NCI-H128 (cell line): ENCODE measurements around the gene TBL1X.
"Not testable (repeated sequence)": the region's sequence is repeated elsewhere in the genome, so short reads cannot be mapped to it uniquely, and the experiment has no call there.

ENCODE experiments used
- DNase-seq: peaks from one replicate; lab custom pipeline; 2025; ENCODE audit not compliant: unreplicated experiment; lab: John Stamatoyannopoulos, UW

TBL1X gene

DNA sequence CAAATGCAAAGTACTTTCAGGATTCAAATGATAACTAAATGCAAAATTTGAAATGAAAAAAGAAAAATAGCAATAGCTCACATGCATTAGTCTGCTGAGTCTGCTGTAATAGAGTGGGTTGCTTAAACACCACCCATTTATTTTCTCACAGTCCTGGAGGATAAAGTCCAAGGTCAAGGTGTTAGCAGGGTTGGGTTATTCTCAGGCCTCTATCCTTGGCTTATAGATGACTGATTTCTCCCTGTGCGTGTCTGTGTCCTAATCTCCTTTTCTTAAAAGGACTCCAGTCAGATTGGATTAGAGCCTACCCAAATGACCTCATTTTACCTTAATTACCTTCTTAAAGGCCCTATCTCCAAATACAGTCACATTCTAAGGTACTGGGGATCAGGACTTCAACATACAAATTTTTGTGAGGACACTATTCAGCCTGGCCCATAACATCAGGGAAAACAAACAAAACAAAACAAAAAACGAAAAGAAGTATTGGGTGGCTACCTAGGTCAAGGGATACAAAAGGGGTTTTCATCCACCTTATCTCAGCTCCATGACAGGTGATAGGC, 6.3 kb upstream of the TBL1X start:
- DNase-seq, result no peak

- DNase-seq, result no peak
These were observed 5.6 kb upstream of the TBL1X start for GRCh38 chrX:9459186-9459748.

DNA sequence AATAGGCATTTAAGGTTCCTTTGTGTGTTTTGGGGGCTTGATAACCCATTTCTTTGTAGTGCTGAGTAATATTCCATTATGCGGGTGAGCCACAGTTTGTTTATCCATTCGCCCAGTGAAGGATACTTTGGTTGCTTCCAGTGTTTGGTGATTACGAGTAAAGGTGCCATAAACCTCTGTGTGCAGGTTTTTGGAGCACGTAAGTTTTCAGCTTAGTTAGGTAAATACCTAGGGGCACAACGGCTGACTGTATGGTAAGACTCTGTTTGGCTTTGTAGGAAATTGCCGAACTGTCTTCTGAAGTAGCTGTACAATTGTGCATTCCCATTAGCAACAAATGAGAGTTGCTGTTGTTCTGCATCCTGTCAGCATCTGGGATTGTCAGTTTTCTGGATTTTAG, 3.8 kb upstream of the TBL1X start:
- DNase-seq, result no peak

- DNase-seq, result no peak
These were observed 2.4 kb upstream of the TBL1X start for GRCh38 chrX:9462456-9462855.

GRCh38 chrX:9465380-9466123, 694 bp downstream of the TBL1X start:
- no peak for DNase-seq

- DNase-seq, result no peak
These were observed 1.3 kb downstream of the TBL1X start for GRCh38 chrX:9466124-9466495.

GRCh38 chrX:9466736-9467135, 1.9 kb downstream of the TBL1X start:
- no peak for DNase-seq

- no peak for DNase-seq
These were observed 2.3 kb downstream of the TBL1X start for GRCh38 chrX:9467146-9467545.

- DNase-seq, result no peak
These were observed 2.9 kb downstream of the TBL1X start for GRCh38 chrX:9467751-9468150.

DNA sequence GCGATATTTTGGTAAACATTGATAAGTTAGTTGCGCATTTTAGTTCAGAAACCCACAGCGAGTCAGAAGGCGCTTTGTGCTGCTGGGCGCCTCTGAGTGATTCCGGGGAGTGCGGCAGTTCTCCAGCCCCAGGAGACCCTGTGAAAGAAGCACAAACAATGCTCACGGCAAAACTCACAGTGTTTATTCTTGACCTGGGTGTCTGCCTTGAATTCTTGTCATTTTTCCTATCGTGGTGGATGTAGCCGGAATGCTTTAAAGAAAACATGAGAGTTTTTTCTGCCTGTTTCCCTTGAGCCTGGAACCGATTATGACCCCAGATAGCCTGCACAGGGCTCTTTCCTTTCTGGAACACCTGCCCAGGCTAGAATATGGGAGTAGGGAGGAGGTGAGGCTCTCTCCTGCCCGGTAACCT, 6.7 kb downstream of the TBL1X start:
- DNase-seq, result no peak

- no peak for DNase-seq
These were observed 8.8 kb downstream of the TBL1X start for GRCh38 chrX:9473708-9474107.

GRCh38 chrX:9475417-9475816, 10.6 kb downstream of the TBL1X start:
- DNase-seq, result not testable (repeated sequence)

DNA sequence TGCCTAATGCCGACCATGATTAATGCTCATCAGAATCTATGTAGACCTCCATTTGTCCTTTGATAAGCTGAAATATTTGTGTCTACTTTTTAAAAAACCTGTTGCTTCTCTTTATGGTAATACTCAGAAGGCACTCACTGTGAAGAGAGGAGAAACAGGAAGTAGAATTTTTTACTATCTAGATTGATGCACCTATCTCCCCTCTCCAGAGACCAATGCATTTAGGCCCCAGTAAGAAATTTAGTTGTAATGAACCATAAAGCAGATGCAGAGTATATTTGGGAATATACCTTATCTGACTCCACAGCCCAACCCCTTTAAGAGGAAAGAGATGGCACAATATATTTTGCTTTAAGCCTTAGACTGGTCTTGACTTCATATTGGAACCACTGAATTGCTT, 11.1 kb downstream of the TBL1X start:
- no peak for DNase-seq

GRCh38 chrX:9476810-9477575, 12.1 kb downstream of the TBL1X start:
- no peak for DNase-seq

DNA sequence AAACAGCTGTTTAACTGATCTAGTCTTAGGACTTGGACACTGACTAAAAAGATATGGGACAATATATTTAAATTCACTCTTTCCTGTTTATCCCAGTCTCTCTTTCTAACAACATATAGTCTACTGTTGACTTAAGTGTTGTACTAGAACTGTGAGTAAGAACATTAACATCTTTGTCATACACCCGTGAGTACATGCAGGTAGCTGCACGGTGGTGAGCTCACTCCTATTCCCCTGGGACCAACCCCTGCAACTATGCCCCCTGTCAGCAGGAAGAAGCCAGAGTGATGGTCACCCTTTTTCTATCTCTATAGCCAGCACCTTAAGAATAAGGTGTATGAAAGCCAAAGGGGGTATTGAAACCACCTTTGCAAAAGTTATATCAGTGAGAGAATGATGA, 17.6 kb downstream of the TBL1X start:
- DNase-seq, result no peak

GRCh38 chrX:9482837-9483236, 18.0 kb downstream of the TBL1X start:
- DNase-seq, result no peak

DNA sequence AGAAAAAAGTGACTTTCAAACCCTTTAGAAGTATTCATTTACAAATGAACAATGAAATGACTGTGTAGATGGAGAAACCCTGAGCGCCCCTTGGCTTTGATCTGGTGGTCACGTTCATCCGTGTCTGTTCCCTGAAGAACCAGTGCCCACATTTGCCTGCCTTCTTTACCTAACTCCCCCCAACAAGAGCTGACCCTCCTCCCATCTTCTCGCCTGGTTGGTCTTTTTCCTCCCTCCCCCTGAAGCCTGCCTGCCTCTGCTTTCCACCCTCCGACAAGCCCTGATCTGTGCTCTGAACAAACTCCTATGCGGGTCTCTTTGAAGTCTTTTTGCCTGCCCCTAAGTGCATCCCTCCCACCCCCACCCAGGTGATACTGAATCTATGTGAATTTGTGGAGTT, 18.5 kb downstream of the TBL1X start:
- DNase-seq, result no peak

GRCh38 chrX:9486786-9487387, 22.0 kb downstream of the TBL1X start:
- no peak for DNase-seq

DNA sequence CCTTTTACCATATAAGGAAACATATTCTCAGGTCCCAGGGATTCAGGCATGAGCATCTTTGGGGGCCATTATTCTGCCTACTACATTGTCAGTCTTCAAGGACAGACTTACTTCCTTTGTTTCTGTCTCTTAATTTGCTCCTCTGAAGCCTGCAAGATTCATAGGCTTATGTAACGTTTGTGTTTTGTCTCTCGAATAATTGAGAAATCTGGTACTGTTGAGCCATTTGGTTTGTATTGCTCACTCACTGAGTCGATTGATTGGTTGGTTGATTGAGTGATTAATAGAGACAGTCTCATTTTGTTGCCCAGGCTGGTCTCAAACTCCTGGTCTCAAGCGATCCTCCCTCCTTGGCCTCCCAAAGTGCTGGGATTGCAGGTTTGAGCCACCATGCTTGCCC, 23.7 kb downstream of the TBL1X start:
- no peak for DNase-seq

DNA sequence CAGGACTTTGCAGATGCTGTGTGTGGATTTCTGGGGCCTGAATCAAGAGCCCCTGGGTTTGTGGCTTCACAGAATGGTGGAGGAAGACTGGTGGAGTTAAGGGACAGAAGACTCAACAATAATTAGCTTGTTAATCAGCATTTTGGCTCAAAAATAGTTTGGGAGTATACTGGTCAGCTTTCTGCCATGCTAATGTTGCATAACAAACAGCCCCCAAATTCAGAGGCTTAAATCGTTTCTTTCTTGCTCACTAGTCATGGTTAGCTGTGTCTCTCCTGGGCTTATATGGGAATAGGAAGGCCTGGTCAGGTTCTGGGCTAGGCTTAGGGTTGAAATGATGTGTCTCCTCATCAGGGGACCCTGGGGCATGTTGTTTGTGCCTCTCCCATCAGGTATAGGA, 24.4 kb downstream of the TBL1X start:
- no peak for DNase-seq

DNA sequence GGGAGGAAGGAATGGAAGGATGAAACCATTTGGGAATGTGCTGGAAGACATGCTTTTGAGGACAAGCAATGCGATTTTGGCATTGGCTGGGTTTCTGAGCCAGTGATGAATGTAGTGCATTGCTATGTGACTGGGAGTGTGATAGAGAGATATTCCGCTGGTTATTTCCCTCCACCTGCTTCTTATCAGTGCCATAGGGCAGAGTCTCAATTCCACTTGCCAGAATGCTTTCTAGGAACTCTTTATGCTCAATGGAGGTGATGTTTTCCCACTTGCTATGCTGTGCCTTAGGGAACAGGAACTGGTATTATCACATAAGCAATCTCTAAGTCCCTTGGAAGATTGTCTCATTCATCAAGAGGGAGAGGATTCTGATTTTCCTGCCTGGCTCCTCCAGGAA, 28.0 kb downstream of the TBL1X start:
- DNase-seq, result no peak

- no peak for DNase-seq
These were observed 29.1 kb downstream of the TBL1X start for GRCh38 chrX:9493936-9494335.
